Mesothelial cell of epicardium (in vitro differentiated cells): ENCODE data around the gene MAPRE3. TPM values are rescaled to one million over a fixed set of nuclear protein-coding genes. Genes with fewer than 3 reads are reported as not detected.

ENCODE experiments used
- DNase-seq, 2 experiments: peaks; one replicate each; pipeline ENCODE4 v3.0.0; 2021; ENCODE audit warnings: low spot score in 2 of 2; ENCODE audit not compliant: unreplicated experiment in 2 of 2
- H3K27ac Mint-ChIP-seq: 2 replicates; pipeline ENCODE4 v1.8.0; 2021; ENCODE audit warnings: mixed read lengths
- H3K27me3 Mint-ChIP-seq: 2 replicates; pipeline ENCODE4 v1.8.0; 2021; ENCODE audit warnings: low read depth, mixed read lengths
- H3K36me3 Mint-ChIP-seq: 2 replicates; pipeline ENCODE4 v1.8.0; 2021; ENCODE audit warnings: mixed read lengths
- H3K4me1 Mint-ChIP-seq: 2 replicates; pipeline ENCODE4 v1.8.0; 2021; ENCODE audit warnings: mixed read lengths
- H3K4me3 Mint-ChIP-seq: 2 replicates; pipeline ENCODE4 v1.8.0; 2021; ENCODE audit warnings: mild to moderate bottlenecking, moderate library complexity, mixed read lengths
- H3K9me3 Mint-ChIP-seq: 2 replicates; pipeline ENCODE4 v1.8.0; 2021; ENCODE audit warnings: mixed read lengths
- total RNA-seq: library from RNA; stranded (reverse); gene quantifications from 3 replicates; pipeline ENCODE4 v1.2.1, GENCODE V29; 2021
- TF ChIP-seq, protein P1 (sequence below): fragments of 200-600 bp; sonication (generic); IDR thresholded peaks from one replicate; pipeline ENCODE4 v1.5.0; 2021; ENCODE audit warnings: antibody characterized with exemption; ENCODE audit not compliant: unreplicated experiment

MAPRE3 gene
- total RNA-seq, 1 donor from 2014 or later: 14.8 TPM

GRCh38 chr2:26979741-26980140 lies 9.3 kb downstream of the MAPRE3 start:
- peaks cover 5% of the 10 kb centered on the region for H3K27me3 Mint-ChIP-seq

DNA sequence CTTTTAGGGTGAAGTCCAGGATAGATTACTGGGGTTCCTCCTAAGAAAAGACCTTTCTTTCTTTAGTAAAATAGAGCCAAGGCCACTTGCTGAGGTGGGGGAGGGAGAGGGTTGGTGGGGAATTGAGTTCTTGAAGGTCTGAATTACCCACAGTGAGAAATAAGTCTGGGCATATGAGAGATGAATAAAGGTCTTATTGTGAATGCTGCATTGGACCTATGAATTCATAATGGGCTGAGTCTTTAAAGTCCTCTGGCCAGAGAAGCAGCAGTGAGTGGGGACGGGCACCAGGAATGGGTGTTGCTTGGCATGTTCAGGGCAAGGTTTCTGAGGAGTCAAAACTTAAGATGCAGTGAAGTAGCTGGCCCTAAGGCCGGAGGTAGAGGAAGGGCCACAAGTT lies 10.5 kb downstream of the MAPRE3 start:
- no peak for DNase-seq
- TF ChIP-seq, protein P1, sequence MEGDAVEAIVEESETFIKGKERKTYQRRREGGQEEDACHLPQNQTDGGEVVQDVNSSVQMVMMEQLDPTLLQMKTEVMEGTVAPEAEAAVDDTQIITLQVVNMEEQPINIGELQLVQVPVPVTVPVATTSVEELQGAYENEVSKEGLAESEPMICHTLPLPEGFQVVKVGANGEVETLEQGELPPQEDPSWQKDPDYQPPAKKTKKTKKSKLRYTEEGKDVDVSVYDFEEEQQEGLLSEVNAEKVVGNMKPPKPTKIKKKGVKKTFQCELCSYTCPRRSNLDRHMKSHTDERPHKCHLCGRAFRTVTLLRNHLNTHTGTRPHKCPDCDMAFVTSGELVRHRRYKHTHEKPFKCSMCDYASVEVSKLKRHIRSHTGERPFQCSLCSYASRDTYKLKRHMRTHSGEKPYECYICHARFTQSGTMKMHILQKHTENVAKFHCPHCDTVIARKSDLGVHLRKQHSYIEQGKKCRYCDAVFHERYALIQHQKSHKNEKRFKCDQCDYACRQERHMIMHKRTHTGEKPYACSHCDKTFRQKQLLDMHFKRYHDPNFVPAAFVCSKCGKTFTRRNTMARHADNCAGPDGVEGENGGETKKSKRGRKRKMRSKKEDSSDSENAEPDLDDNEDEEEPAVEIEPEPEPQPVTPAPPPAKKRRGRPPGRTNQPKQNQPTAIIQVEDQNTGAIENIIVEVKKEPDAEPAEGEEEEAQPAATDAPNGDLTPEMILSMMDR: no peak
- no peaks in the 10 kb centered on the region for H3K27me3 Mint-ChIP-seq
- no peaks in the 10 kb centered on the region for H3K36me3 Mint-ChIP-seq
- H3K27ac Mint-ChIP-seq: no peak overlapping the region
- H3K9me3 Mint-ChIP-seq: no peaks in the 10 kb centered on the region
- H3K4me3 Mint-ChIP-seq: no peak overlapping the region
- H3K4me1 Mint-ChIP-seq: peaks cover 6% of the 10 kb centered on the region

More at GRCh38 chr2:26979741-26980140, 9.3 kb downstream of the MAPRE3 start:
- Mint-ChIP-seq H3K9me3 (no peaks in the 10 kb centered on the region), H3K4me1 (peaks cover 6% of the 10 kb centered on the region), H3K4me3 (no peak overlapping the region), H3K27ac (no peak overlapping the region), H3K36me3 (no peaks in the 10 kb centered on the region)
- TF ChIP-seq, protein P1: no peak
- DNase-seq: no peak

GRCh38 chr2:26982102-26982742 lies 11.8 kb downstream of the MAPRE3 start:
- Mint-ChIP-seq H3K4me1 (peaks cover 6% of the 10 kb centered on the region), H3K27me3 (no peaks in the 10 kb centered on the region), H3K9me3 (no peaks in the 10 kb centered on the region), H3K4me3 (no peak overlapping the region), H3K27ac (no peak overlapping the region), H3K36me3 (no peaks in the 10 kb centered on the region)
- TF ChIP-seq, protein P1: no peak
- peak in 1 of 2 experiments; percentile 44 for DNase-seq

- H3K36me3 Mint-ChIP-seq: no peaks in the 10 kb centered on the region
- DNase-seq: no peak
- no peaks in the 10 kb centered on the region for H3K9me3 Mint-ChIP-seq
- no peak overlapping the region for H3K4me3 Mint-ChIP-seq
- no peak overlapping the region for H3K27ac Mint-ChIP-seq
- TF ChIP-seq, protein P1: no peak
- H3K27me3 Mint-ChIP-seq: no peaks in the 10 kb centered on the region
- H3K4me1 Mint-ChIP-seq: no peaks in the 10 kb centered on the region
Observed at GRCh38 chr2:26983746-26984145, 13.3 kb downstream of the MAPRE3 start.

DNA sequence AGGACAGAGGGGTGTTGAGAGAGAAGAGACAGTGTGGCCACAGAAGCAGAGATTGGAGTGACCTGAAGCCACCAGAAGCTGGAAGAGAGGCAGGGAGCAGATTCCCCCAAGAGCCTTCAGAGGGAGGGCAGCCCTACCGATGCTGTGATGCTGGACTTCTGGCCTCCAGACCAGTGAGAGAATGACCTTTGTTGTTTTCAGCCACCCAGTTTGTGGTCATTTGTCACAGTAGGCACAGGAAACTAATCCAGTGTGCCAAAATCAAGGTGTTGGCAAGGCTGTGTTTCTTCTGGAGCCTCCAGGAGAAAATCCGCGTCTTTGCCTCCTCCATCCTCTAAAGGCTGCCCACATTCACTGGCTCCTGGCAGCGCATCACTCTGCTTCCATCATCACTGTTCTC lies 15.4 kb downstream of the MAPRE3 start:
- Mint-ChIP-seq H3K36me3 (no peaks in the 10 kb centered on the region), H3K4me3 (no peak overlapping the region), H3K27me3 (no peaks in the 10 kb centered on the region), H3K4me1 (no peaks in the 10 kb centered on the region), H3K9me3 (no peaks in the 10 kb centered on the region), H3K27ac (no peak overlapping the region)
- no peak for DNase-seq
- TF ChIP-seq, protein P1: no peak
